ENCODE measurements around the gene RAPGEF3. TPM values are rescaled to one million over a fixed set of nuclear protein-coding genes. Genes with fewer than 3 reads are reported as not detected.

The RAPGEF3 gene
- total and polyA plus RNA-seq, 9 of the 15 experiments (the other 6 are each of a cell fraction or from before 2014, with no cell fraction given) = 0.03 to 0.78 (median 0.37) TPM; not detected in 1

GRCh38 chr12:47746073-47746472, 12.6 kb downstream of the RAPGEF3 start (continued):
- no peak for TF ChIP-seq ZBTB43 (CRISPR knock-in tag; IDR thresholded peaks at IDR 0.05)
- no peak for TF ChIP-seq RBM34 (IDR thresholded peaks at IDR 0.05; ENCODE audit: borderline replicate concordance, insufficient read depth, low read length)
- no peak for TF ChIP-seq ZNF707 (CRISPR knock-in tag; conservative IDR thresholded peaks at IDR 0.05)
- no peak for TF ChIP-seq ZNF318 (IDR thresholded peaks at IDR 0.05; ENCODE audit: borderline replicate concordance in 1 of 2, low read depth in 1 of 2)
- no peak for TF ChIP-seq ZNF644 (tag; IDR thresholded peaks at IDR 0.05; ENCODE audit: low read depth)
